Muscle of arm (tissue), 12 donors: ENCODE data around the gene HPRT1. TPM values are rescaled to one million over a fixed set of nuclear protein-coding genes. Genes with fewer than 3 reads are reported as not detected.

Source experiments
- DNase-seq: peaks from one replicate; pipeline ENCODE4 v3.0.0-alpha.2; 2013
- polyA plus RNA-seq, 12 donors: library from polyadenylated mRNA; unstranded; fragments of 120-200 nt; gene quantifications; one replicate each; pipeline ENCODE4 v1.2.1, GENCODE V29; 2013; ENCODE audit not compliant: insufficient read length in 12 of 12

HPRT1 gene
- polyA plus RNA-seq, 12 donors, result 15.9 to 42.2 (median 28.8) TPM; not detected in 1

- no peak for DNase-seq
Measured at GRCh38 chrX:134470013-134470412, 10.0 kb downstream of the HPRT1 start.

- DNase-seq, result no peak
Measured at GRCh38 chrX:134472041-134472440, 12.1 kb downstream of the HPRT1 start.

GRCh38 chrX:134476284-134476683, 16.3 kb downstream of the HPRT1 start:
- no peak for DNase-seq

GRCh38 chrX:134478374-134478773, 18.4 kb downstream of the HPRT1 start:
- DNase-seq, result no peak

GRCh38 chrX:134480061-134480460, 20.1 kb downstream of the HPRT1 start:
- DNase-seq, result no peak

- DNase-seq, result no peak
Measured at GRCh38 chrX:134481339-134481738, 21.4 kb downstream of the HPRT1 start.

- no peak for DNase-seq
Measured at GRCh38 chrX:134482371-134482770, 22.4 kb downstream of the HPRT1 start.

- peak; percentile 67 for DNase-seq
Measured at GRCh38 chrX:134484039-134484438, 24.1 kb downstream of the HPRT1 start.

GRCh38 chrX:134501941-134502340, 42.0 kb downstream of the HPRT1 start:
- no peak for DNase-seq

- no peak for DNase-seq
Measured at GRCh38 chrX:134502686-134503085, 42.7 kb downstream of the HPRT1 start.

GRCh38 chrX:134512566-134512965, 52.6 kb downstream of the HPRT1 start:
- DNase-seq, result no peak

GRCh38 chrX:134513091-134513490, 53.1 kb downstream of the HPRT1 start:
- DNase-seq, result no peak

GRCh38 chrX:134520860-134521390, 61.0 kb downstream of the HPRT1 start:
- peak; percentile 35 for DNase-seq

GRCh38 chrX:134524181-134524580, 64.2 kb downstream of the HPRT1 start:
- no peak for DNase-seq

GRCh38 chrX:134525086-134525792, 65.3 kb downstream of the HPRT1 start:
- no peak for DNase-seq

GRCh38 chrX:134526399-134526798, 66.4 kb downstream of the HPRT1 start:
- DNase-seq, result no peak

GRCh38 chrX:134528960-134529359, 69.0 kb downstream of the HPRT1 start:
- no peak for DNase-seq

GRCh38 chrX:134529481-134529880, 69.5 kb downstream of the HPRT1 start:
- no peak for DNase-seq

- DNase-seq, result no peak
Measured at GRCh38 chrX:134530845-134531244, 70.9 kb downstream of the HPRT1 start.

- DNase-seq, result no peak
Measured at GRCh38 chrX:134533352-134533751, 73.4 kb downstream of the HPRT1 start.

GRCh38 chrX:134533952-134534351, 74.0 kb downstream of the HPRT1 start:
- DNase-seq, result no peak

GRCh38 chrX:134537179-134537955, 77.4 kb downstream of the HPRT1 start:
- no peak for DNase-seq

- DNase-seq, result no peak
Measured at GRCh38 chrX:134538316-134538715, 78.4 kb downstream of the HPRT1 start.
